Sigmoid colon (tissue), 3 donors: ENCODE data around the gene IGSF9B.

Source experiments
- POLR2A ChIP-seq, 2 donors: fragments of 450-650 bp; IDR thresholded peaks; one replicate each; pipeline ENCODE4 v1.6.1; 2016; ENCODE audit warnings: antibody characterized with exemption in 2 of 2, mild to moderate bottlenecking in 2 of 2, moderate library complexity in 2 of 2
- TF ChIP-seq, protein P1 (sequence below), 4 experiments: fragments of 450-650 bp in 3 of 4; fragments of 200-600 bp in 1 of 4; IDR thresholded peaks; one replicate each; pipeline ENCODE4 v1.5.1; 2016 to 2019; ENCODE audit warnings: antibody characterized with exemption in 4 of 4, mild to moderate bottlenecking in 3 of 4, moderate library complexity in 2 of 4

DNA sequence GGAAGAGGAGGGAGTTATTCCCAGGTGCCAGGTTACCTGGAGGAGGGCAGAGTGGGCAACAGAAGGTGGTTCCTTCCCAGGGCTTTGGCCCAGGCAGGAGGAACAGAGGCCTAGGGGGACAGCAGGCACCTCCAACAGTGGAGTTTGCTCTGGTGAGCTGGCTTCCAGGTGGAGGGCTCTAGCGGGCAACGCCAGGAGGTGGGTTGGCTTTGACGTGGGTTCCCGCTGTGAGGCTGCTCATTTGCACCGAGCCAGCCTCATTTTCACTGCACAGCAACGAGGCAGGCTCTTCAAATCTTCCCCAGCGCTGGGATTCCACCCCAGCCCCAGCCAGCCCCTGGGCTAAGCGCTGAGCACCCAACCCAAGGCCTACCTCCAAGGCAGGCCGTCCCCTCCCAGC, 8.1 kb downstream of the IGSF9B start:
- TF ChIP-seq, protein P1, sequence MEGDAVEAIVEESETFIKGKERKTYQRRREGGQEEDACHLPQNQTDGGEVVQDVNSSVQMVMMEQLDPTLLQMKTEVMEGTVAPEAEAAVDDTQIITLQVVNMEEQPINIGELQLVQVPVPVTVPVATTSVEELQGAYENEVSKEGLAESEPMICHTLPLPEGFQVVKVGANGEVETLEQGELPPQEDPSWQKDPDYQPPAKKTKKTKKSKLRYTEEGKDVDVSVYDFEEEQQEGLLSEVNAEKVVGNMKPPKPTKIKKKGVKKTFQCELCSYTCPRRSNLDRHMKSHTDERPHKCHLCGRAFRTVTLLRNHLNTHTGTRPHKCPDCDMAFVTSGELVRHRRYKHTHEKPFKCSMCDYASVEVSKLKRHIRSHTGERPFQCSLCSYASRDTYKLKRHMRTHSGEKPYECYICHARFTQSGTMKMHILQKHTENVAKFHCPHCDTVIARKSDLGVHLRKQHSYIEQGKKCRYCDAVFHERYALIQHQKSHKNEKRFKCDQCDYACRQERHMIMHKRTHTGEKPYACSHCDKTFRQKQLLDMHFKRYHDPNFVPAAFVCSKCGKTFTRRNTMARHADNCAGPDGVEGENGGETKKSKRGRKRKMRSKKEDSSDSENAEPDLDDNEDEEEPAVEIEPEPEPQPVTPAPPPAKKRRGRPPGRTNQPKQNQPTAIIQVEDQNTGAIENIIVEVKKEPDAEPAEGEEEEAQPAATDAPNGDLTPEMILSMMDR (IDR thresholded peaks at IDR 0.05): no peak
- no peak for TF ChIP-seq POLR2A (IDR thresholded peaks at IDR 0.05)
